Neural cell (in vitro differentiated cells): Measurements from ENCODE around the gene TIAM1. TPM values are rescaled to one million over a fixed set of nuclear protein-coding genes. Genes with fewer than 3 reads are reported as not detected.

Experiments
- H2AFZ ChIP-seq: fragments of 200-600, 300-800 bp; sonication (generic), shearing (Covaris generic); 2 replicates; pipeline ENCODE4 v1.6.0; 2014; ENCODE audit warnings: low read depth, mild to moderate bottlenecking, antibody characterized with exemption, low read length, moderate library complexity
- H3F3A ChIP-seq: fragments of 200-600 bp; shearing (Covaris generic); 2 replicates; pipeline ENCODE4 v1.6.1; 2016; ENCODE audit warnings: mild to moderate bottlenecking, moderate library complexity, mixed read lengths, antibody characterized with exemption, low read length; ENCODE audit not compliant: insufficient read depth, poor library complexity, severe bottlenecking
- H3K27ac ChIP-seq: fragments of 200-600, 300-800 bp; sonication (generic), shearing (Covaris generic); 2 replicates; pipeline ENCODE4 v1.5.1; 2014; ENCODE audit warnings: mild to moderate bottlenecking, low read length, moderate library complexity
- H3K27me3 ChIP-seq: fragments of 300-800, 200-600 bp; sonication (generic), shearing (Covaris generic); 2 replicates; pipeline ENCODE4 v1.6.0; 2014; ENCODE audit warnings: mild to moderate bottlenecking, low read depth, low read length, moderate library complexity; ENCODE audit not compliant: insufficient read depth
- H3K36me3 ChIP-seq: fragments of 300-800, 200-600 bp; sonication (generic), shearing (Covaris generic); 2 replicates; pipeline ENCODE4 v1.5.1; 2014; ENCODE audit warnings: mild to moderate bottlenecking, antibody characterized with exemption, low read length, moderate library complexity; ENCODE audit not compliant: insufficient read depth
- H3K4me2 ChIP-seq: fragments of 300-800, 200-600 bp; sonication (generic), shearing (Covaris generic); 2 replicates; pipeline ENCODE4 v1.6.0; 2014; ENCODE audit warnings: mild to moderate bottlenecking, low read length
- H3K4me3 ChIP-seq: fragments of 300-800, 200-600 bp; sonication (generic), shearing (Covaris generic); 2 replicates; pipeline ENCODE4 v1.5.1; 2014; ENCODE audit warnings: mild to moderate bottlenecking, low read length, moderate library complexity
- H3K79me2 ChIP-seq: fragments of 200-600 bp; shearing (Covaris generic); replicated peaks from 2 replicates; pipeline ENCODE4 v1.6.0; 2014; ENCODE audit warnings: mild to moderate bottlenecking, low read length, moderate library complexity; ENCODE audit not compliant: insufficient read depth
- H3K9ac ChIP-seq: fragments of 300-800, 200-600 bp; sonication (generic), shearing (Covaris generic); 2 replicates; pipeline ENCODE4 v1.6.1; 2016; ENCODE audit warnings: mild to moderate bottlenecking, low read length, mixed read lengths
- H3K9me2 ChIP-seq: fragments of 200-600 bp; shearing (Covaris generic); 2 replicates; pipeline ENCODE4 v1.6.1; 2016; ENCODE audit warnings: mild to moderate bottlenecking, low read length, mixed read lengths; ENCODE audit not compliant: insufficient read depth
- H3K9me3 ChIP-seq: fragments of 200-600, 300-800 bp; sonication (generic), shearing (Covaris generic); 2 replicates; pipeline ENCODE4 v1.6.1; 2016; ENCODE audit warnings: mild to moderate bottlenecking, mixed run types, low read length, moderate library complexity, mixed read lengths
- H4K20me1 ChIP-seq: fragments of 200-600 bp; shearing (Covaris generic); 2 replicates; pipeline ENCODE4 v1.6.1; 2016; ENCODE audit warnings: mild to moderate bottlenecking, mixed run types; ENCODE audit not compliant: insufficient read depth
- EP300 ChIP-seq: fragments of 450-650 bp; conservative IDR thresholded peaks from 2 replicates; pipeline ENCODE4 v1.6.1; 2014; ENCODE audit warnings: antibody characterized with exemption, mild to moderate bottlenecking, moderate library complexity; ENCODE audit not compliant: poor library complexity, severe bottlenecking
- EZH2 ChIP-seq: fragments of 200-600, 300-800 bp; shearing (Covaris generic), sonication (generic); IDR thresholded peaks from 2 replicates; pipeline ENCODE4 v1.6.1; 2014; ENCODE audit warnings: antibody characterized with exemption, low read length, borderline replicate concordance, mild to moderate bottlenecking; ENCODE audit not compliant: insufficient read depth, poor library complexity, severe bottlenecking
- MXI1 ChIP-seq: fragments of 450-650 bp; conservative IDR thresholded peaks from 2 replicates; pipeline ENCODE4 v1.6.1; 2014; ENCODE audit warnings: antibody characterized with exemption, mild to moderate bottlenecking; ENCODE audit not compliant: poor library complexity, severe bottlenecking
- POLR2AphosphoS5 ChIP-seq: IDR thresholded peaks from 2 replicates; pipeline ENCODE4 v1.6.1; 2012
- RAD21 ChIP-seq: fragments of 450-650 bp; conservative IDR thresholded peaks from 2 replicates; pipeline ENCODE4 v1.6.1; 2014; ENCODE audit warnings: antibody characterized with exemption, mild to moderate bottlenecking, moderate library complexity
- REST ChIP-seq: IDR thresholded peaks from 2 replicates; pipeline ENCODE4 v1.6.1; 2012; ENCODE audit warnings: borderline replicate concordance
- SMC3 ChIP-seq: fragments of 450-650 bp; conservative IDR thresholded peaks from 2 replicates; pipeline ENCODE4 v1.6.1; 2014; ENCODE audit warnings: antibody characterized with exemption, mild to moderate bottlenecking, moderate library complexity; ENCODE audit not compliant: poor library complexity
- TAF1 ChIP-seq: IDR thresholded peaks from 2 replicates; pipeline ENCODE4 v1.6.1; 2012; ENCODE audit warnings: low read depth
- polyA plus RNA-seq: library from polyadenylated mRNA; depleted of rRNA; stranded (reverse); fragments of >200 nt; gene quantifications from 2 replicates; pipeline ENCODE4 v1.2.3, GENCODE V29; 2014
- TF ChIP-seq, protein P1 (sequence below): fragments of 450-650 bp; IDR thresholded peaks from 2 replicates; pipeline ENCODE4 v1.5.1; 2014; ENCODE audit warnings: antibody characterized with exemption, mild to moderate bottlenecking, moderate library complexity; ENCODE audit not compliant: poor library complexity, severe bottlenecking

TIAM1 gene
- polyA plus RNA-seq, 1 donor from 2014 or later: 13.2 TPM

GRCh38 chr21:31376301-31376700, 32.2 kb upstream of the TIAM1 start:
- Histone ChIP-seq H3F3A (no peaks in the 10 kb centered on the region), H3K36me3 (no peaks in the 10 kb centered on the region), H3K9me2 (no peaks in the 10 kb centered on the region), H3K27me3 (no peaks in the 10 kb centered on the region), H3K79me2 (no peaks in the 10 kb centered on the region), H3K9ac (no peak overlapping the region), H3K4me3 (no peak overlapping the region), H3K9me3 (no peaks in the 10 kb centered on the region), H2AFZ (no peak overlapping the region), H4K20me1 (no peaks in the 10 kb centered on the region), H3K27ac (no peak overlapping the region), H3K4me2 (no peak overlapping the region)
- TF ChIP-seq REST: no peak
- TF ChIP-seq EP300: no peak
- TF ChIP-seq, protein P1, sequence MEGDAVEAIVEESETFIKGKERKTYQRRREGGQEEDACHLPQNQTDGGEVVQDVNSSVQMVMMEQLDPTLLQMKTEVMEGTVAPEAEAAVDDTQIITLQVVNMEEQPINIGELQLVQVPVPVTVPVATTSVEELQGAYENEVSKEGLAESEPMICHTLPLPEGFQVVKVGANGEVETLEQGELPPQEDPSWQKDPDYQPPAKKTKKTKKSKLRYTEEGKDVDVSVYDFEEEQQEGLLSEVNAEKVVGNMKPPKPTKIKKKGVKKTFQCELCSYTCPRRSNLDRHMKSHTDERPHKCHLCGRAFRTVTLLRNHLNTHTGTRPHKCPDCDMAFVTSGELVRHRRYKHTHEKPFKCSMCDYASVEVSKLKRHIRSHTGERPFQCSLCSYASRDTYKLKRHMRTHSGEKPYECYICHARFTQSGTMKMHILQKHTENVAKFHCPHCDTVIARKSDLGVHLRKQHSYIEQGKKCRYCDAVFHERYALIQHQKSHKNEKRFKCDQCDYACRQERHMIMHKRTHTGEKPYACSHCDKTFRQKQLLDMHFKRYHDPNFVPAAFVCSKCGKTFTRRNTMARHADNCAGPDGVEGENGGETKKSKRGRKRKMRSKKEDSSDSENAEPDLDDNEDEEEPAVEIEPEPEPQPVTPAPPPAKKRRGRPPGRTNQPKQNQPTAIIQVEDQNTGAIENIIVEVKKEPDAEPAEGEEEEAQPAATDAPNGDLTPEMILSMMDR: no peak
- TF ChIP-seq POLR2AphosphoS5: no peak
- TF ChIP-seq SMC3: no peak
- no peak for TF ChIP-seq EZH2
- TF ChIP-seq MXI1: no peak
- no peak for TF ChIP-seq TAF1
- TF ChIP-seq RAD21: no peak

GRCh38 chr21:31374395-31374794, 30.3 kb upstream of the TIAM1 start:
- TF ChIP-seq MXI1 (no peak), TAF1 (no peak), EP300 (no peak), RAD21 (no peak), SMC3 (no peak), POLR2AphosphoS5 (no peak)
- TF ChIP-seq, protein P1: no peak
- Histone ChIP-seq H3K4me3 (no peak overlapping the region), H3K27ac (no peak overlapping the region)

More at GRCh38 chr21:31374395-31374794, 30.3 kb upstream of the TIAM1 start:
- H3K9me3 ChIP-seq: no peaks in the 10 kb centered on the region
- H4K20me1 ChIP-seq: no peaks in the 10 kb centered on the region
- no peak overlapping the region for H3K9ac ChIP-seq
- no peaks in the 10 kb centered on the region for H3K9me2 ChIP-seq
- no peak overlapping the region for H2AFZ ChIP-seq
- H3F3A ChIP-seq: no peaks in the 10 kb centered on the region
- no peaks in the 10 kb centered on the region for H3K27me3 ChIP-seq
- no peaks in the 10 kb centered on the region for H3K79me2 ChIP-seq
- no peak overlapping the region for H3K4me2 ChIP-seq
- H3K36me3 ChIP-seq: no peaks in the 10 kb centered on the region
